ENCODE measurements around the gene RASGEF1B.

DNA sequence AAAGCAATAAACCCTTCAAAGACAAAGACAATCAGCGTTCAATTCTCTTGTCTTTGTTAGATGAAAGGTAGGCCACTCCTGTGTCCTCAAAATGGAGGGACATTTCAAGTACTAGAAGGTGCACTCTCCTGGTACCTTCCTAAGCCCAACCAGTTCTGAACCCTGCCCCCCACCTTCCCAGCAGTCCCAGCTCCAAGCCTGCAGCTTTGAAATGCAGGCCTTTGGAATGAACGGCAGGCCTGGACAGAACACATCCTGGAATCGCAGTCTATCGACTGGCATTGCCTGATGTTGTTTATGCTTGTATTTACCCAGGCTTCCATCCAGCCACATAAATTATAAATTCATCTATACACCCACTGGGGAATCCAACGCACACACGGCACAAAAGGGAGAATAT lies 47.4 kb downstream of the RASGEF1B start:
- TF ChIP-seq CTCF (IDR thresholded peaks at IDR 0.05), result no peak
- TF ChIP-seq POLR2A (IDR thresholded peaks at IDR 0.05), result no peak

Measured in right lobe of liver (tissue), 4 donors.